PC-3 (cell line): Measurements from ENCODE around the gene NEK4. TPM values are rescaled to one million over a fixed set of nuclear protein-coding genes. Genes with fewer than 3 reads are reported as not detected.

Experiments used
- ATAC-seq: fragments of 200-7000 bp; cut with Tn5 transposase; 2 replicates; pipeline ENCODE4 v1.9.1; 2020; ENCODE audit warnings: mild to moderate bottlenecking, moderate library complexity
- BruUV-seq: library from RNA; stranded (reverse); fragments of 400-500 nt; replicated peaks from 2 replicates; lab custom pipeline; 2021; lab: Mats Ljungman, UMichigan
- CTCF ChIA-PET: fragments of 300-600 bp; sonication (Branson Sonifier 250); formaldehyde crosslinking; loops from one replicate; lab custom pipeline; 2022; ENCODE audit warnings: antibody characterized with exemption; lab: Charles Lee
- POLR2A ChIA-PET: fragments of 300-600 bp; sonication (Branson Sonifier 250); formaldehyde crosslinking; loops from one replicate; lab custom pipeline; 2022; ENCODE audit warnings: antibody characterized with exemption; ENCODE audit not compliant: unreplicated experiment; lab: Charles Lee
- DNase-seq: peaks from one replicate; pipeline ENCODE4 v3.0.0-alpha.2; 2015
- H2AFZ ChIP-seq: fragments of 300-600 bp; sonication (generic); 2 replicates; pipeline ENCODE4 v1.6.0; 2016; ENCODE audit warnings: antibody characterized with exemption, low read length
- H3F3A ChIP-seq: fragments of 300-600 bp; sonication (generic); one replicate; pipeline ENCODE4 v1.6.0; 2017; ENCODE audit warnings: antibody characterized with exemption, low read length, control low read depth, mild to moderate bottlenecking; ENCODE audit not compliant: unreplicated experiment
- H3K27ac ChIP-seq: fragments of 300-600 bp; sonication (generic); 2 replicates; pipeline ENCODE4 v1.5.1; 2016; ENCODE audit warnings: mild to moderate bottlenecking, low read length
- H3K27me3 ChIP-seq: fragments of 300-600 bp; sonication (generic); 2 replicates; pipeline ENCODE4 v1.6.1; 2016; ENCODE audit warnings: low read length, mixed read lengths
- H3K36me3 ChIP-seq: fragments of 300-600 bp; sonication (generic); 2 replicates; pipeline ENCODE4 v1.6.1; 2016; ENCODE audit warnings: low read depth, mixed run types, low read length, mixed read lengths
- H3K4me1 ChIP-seq: fragments of 300-600 bp; sonication (generic); 2 replicates; pipeline ENCODE4 v1.5.1; 2016; ENCODE audit warnings: low read length; ENCODE audit not compliant: insufficient read depth
- H3K4me2 ChIP-seq: fragments of 300-600 bp; sonication (generic); 2 replicates; pipeline ENCODE4 v1.6.0; 2016; ENCODE audit warnings: low read length
- H3K4me3 ChIP-seq: fragments of 300-600 bp; sonication (generic); 2 replicates; pipeline ENCODE4 v1.5.1; 2016; ENCODE audit warnings: mild to moderate bottlenecking, low read length, mixed read lengths
- H3K79me2 ChIP-seq: fragments of 300-600 bp; sonication (generic); 2 replicates; pipeline ENCODE4 v1.6.1; 2017; ENCODE audit warnings: low read length, mixed read lengths
- H3K9ac ChIP-seq: fragments of 300-600 bp; sonication (generic); 2 replicates; pipeline ENCODE4 v1.6.0; 2016; ENCODE audit warnings: mild to moderate bottlenecking, low read length
- H3K9me2 ChIP-seq: fragments of 300-600 bp; sonication (generic); replicated peaks from 2 replicates; pipeline ENCODE4 v1.6.1; 2016; ENCODE audit warnings: mixed run types, low read length, mixed read lengths
- H3K9me3 ChIP-seq: fragments of 300-600 bp; sonication (generic); 2 replicates; pipeline ENCODE4 v1.6.1; 2016; ENCODE audit warnings: low read length, mixed read lengths
- H4K20me1 ChIP-seq: fragments of 300-600 bp; sonication (generic); 2 replicates; pipeline ENCODE4 v1.6.1; 2016; ENCODE audit warnings: low read length, mixed read lengths
- EZH2 ChIP-seq: fragments of 300-600 bp; sonication (generic); IDR thresholded peaks from one replicate; pipeline ENCODE4 v1.6.1; 2017; ENCODE audit warnings: antibody characterized with exemption, mild to moderate bottlenecking, low read length; ENCODE audit not compliant: unreplicated experiment
- EZH2phosphoT487 ChIP-seq: fragments of 300-600 bp; sonication (generic); IDR thresholded peaks from 2 replicates; pipeline ENCODE4 v1.6.1; 2018; ENCODE audit warnings: mild to moderate bottlenecking, antibody characterized with exemption, low read length, borderline replicate concordance
- intact Hi-C: fragments of 100-400 bp; cut with micrococcal nuclease; formaldehyde crosslinking; loops from 2 replicates; pipeline ENCODE4 v1.9.0; 2023
- total RNA-seq: library from RNA; depleted of rRNA; stranded (reverse); fragments of >200 nt; gene quantifications from 2 replicates; pipeline ENCODE4 v1.2.3, GENCODE V29; 2014
- TF ChIP-seq, protein P1 (sequence below): fragments of 300-600 bp; sonication (generic); conservative IDR thresholded peaks from 2 replicates; pipeline ENCODE4 v1.5.1; 2017; ENCODE audit warnings: antibody characterized with exemption, low read depth, mild to moderate bottlenecking, low read length

The NEK4 gene
- total RNA-seq, 1 experiment from 2014 or later, result 33.6 TPM

DNA sequence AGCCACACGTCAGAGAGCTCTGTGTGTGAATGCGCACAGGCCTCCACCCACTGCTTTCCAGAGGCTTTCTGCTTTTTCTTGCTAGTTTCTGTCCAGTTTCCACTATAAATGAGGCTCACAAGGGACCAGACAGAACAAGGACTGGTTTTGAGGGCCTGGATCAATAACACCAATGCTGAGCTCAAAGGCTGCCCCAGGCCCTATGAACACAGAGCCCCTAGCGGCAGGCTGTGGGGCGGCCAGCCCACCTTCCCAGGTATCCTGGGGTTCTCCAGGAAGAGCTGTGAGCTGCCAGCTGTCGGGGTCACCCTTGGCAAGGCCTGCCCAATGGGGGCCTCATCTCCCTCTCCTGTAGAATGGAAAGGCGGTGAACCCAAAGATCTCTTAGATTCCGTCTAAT, 21.7 kb upstream of the NEK4 start:
- no peak overlapping the region for H3K4me3 ChIP-seq
- ChIA-PET POLR2A (interaction anchor here (0.6 kb wide), 1 partner anchor 29 kb away, joined by 3 read pairs; no protein-coding TSS in a partner anchor), CTCF (no interaction called here)
- H3K9ac ChIP-seq, result no peak overlapping the region
- H4K20me1 ChIP-seq, result no peaks in the 10 kb centered on the region
- H3K79me2 ChIP-seq, result no peaks in the 10 kb centered on the region
- H3K27ac ChIP-seq, result no peak overlapping the region
- no peak for DNase-seq
- ATAC-seq, result no peak
- no TSS peak for BruUV-seq
- H3K4me1 ChIP-seq, result no peaks in the 10 kb centered on the region
- H3K9me3 ChIP-seq, result no peaks in the 10 kb centered on the region
- no peaks in the 10 kb centered on the region for H3K36me3 ChIP-seq
- H2AFZ ChIP-seq, result no peak overlapping the region
- no peaks in the 10 kb centered on the region for H3K27me3 ChIP-seq
- intact Hi-C loops, result no loop called here
- H3K4me2 ChIP-seq, result no peak overlapping the region
- no peak for TF ChIP-seq EZH2
- TF ChIP-seq, protein P1, sequence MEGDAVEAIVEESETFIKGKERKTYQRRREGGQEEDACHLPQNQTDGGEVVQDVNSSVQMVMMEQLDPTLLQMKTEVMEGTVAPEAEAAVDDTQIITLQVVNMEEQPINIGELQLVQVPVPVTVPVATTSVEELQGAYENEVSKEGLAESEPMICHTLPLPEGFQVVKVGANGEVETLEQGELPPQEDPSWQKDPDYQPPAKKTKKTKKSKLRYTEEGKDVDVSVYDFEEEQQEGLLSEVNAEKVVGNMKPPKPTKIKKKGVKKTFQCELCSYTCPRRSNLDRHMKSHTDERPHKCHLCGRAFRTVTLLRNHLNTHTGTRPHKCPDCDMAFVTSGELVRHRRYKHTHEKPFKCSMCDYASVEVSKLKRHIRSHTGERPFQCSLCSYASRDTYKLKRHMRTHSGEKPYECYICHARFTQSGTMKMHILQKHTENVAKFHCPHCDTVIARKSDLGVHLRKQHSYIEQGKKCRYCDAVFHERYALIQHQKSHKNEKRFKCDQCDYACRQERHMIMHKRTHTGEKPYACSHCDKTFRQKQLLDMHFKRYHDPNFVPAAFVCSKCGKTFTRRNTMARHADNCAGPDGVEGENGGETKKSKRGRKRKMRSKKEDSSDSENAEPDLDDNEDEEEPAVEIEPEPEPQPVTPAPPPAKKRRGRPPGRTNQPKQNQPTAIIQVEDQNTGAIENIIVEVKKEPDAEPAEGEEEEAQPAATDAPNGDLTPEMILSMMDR, result peak; percentile 14; the same call in 1 of the 2 replicates
- no peaks in the 10 kb centered on the region for H3K9me2 ChIP-seq
- no peaks in the 10 kb centered on the region for H3F3A ChIP-seq

DNA sequence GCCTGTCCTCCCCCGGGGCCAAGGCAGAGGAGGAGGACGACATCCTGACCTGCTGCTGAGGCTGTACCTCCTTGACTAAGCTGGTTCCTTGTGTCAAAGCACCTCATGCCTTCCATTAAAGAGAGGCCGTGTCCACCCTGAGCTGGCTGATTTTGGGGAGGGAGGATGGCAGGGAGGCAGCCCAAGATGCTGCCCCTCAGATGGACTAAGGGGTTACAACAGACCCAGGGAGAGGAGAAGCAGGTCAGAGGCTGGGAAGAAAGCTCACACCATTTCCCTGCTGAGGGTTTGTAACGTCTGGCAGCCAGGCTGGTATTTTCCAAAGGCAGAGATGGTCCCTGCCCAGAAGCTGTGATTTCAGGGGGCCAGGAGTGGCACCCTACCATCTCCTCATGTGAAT, 21.2 kb upstream of the NEK4 start:
- ATAC-seq, result no peak

DNA sequence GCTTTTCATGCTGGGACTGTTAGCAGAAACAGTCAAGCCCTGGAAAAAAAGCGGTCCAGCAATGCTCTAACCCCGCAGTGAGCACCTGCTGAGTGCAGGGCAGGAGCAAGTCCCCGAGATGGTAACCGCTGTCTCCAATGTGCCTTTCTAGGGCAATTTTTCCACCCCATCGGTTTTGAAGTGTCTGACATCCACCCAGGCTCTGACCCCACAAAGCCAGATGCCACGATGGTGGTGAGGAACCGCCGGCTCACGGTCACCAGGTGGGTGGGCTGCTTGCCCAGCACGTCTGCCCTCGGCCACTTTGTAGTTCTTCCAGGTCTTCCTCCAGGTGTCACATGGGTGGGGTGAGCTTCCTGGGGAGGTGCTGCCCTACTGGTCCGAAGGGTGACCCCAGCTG, 20.6 kb upstream of the NEK4 start:
- POLR2A ChIA-PET, result no interaction called here
- Histone ChIP-seq H3F3A (no peaks in the 10 kb centered on the region), H3K27me3 (no peaks in the 10 kb centered on the region), H3K9ac (no peak overlapping the region), H3K4me1 (no peaks in the 10 kb centered on the region), H2AFZ (no peak overlapping the region), H3K9me3 (no peaks in the 10 kb centered on the region), H4K20me1 (no peaks in the 10 kb centered on the region), H3K79me2 (no peaks in the 10 kb centered on the region), H3K4me3 (no peak overlapping the region), H3K27ac (no peak overlapping the region), H3K4me2 (no peak overlapping the region), H3K9me2 (no peaks in the 10 kb centered on the region), H3K36me3 (no peaks in the 10 kb centered on the region)
- TF ChIP-seq EZH2phosphoT487 (no peak), EZH2 (no peak)
- TF ChIP-seq, protein P1, result no peak
- ATAC-seq, result no peak
- no peak for DNase-seq
- intact Hi-C loops, result no loop called here
- BruUV-seq, result no TSS peak
- CTCF ChIA-PET, result no interaction called here

More for the DNA sequence above, 21.2 kb upstream of the NEK4 start:
- Histone ChIP-seq H3K4me3 (no peak overlapping the region), H3K36me3 (no peaks in the 10 kb centered on the region), H3K27ac (no peak overlapping the region), H3K79me2 (no peaks in the 10 kb centered on the region), H3K4me1 (no peaks in the 10 kb centered on the region), H2AFZ (no peak overlapping the region), H3K9me2 (no peaks in the 10 kb centered on the region), H3K27me3 (no peaks in the 10 kb centered on the region), H3K9ac (no peak overlapping the region), H3F3A (no peaks in the 10 kb centered on the region), H3K4me2 (no peak overlapping the region), H3K9me3 (no peaks in the 10 kb centered on the region), H4K20me1 (no peaks in the 10 kb centered on the region)
- TF ChIP-seq EZH2 (no peak), EZH2phosphoT487 (no peak)
- TF ChIP-seq, protein P1, result no peak
- POLR2A ChIA-PET, result no interaction called here
- no peak for DNase-seq
- CTCF ChIA-PET, result no interaction called here
- no TSS peak for BruUV-seq
- intact Hi-C loops, result no loop called here
